Gastroesophageal sphincter (tissue), 4 donors: ENCODE results near the gene FAM177B. TPM values are rescaled to one million over a fixed set of nuclear protein-coding genes. Genes with fewer than 3 reads are reported as not detected.

Source experiments
- ATAC-seq: fragments of 150-250 bp; one replicate; pipeline ENCODE4 v1.9.1; 2016; ENCODE audit warnings: mild to moderate bottlenecking, moderate library complexity
- H3K27ac ChIP-seq, 4 donors: fragments of 200-600 bp; sonication (generic) in 3 of 4; 1 replicate in 3 of 4; 2 replicates in 1 of 4; pipeline ENCODE4 v1.5.1; 2016 to 2019
- H3K27me3 ChIP-seq: fragments of 200-600 bp; sonication (generic); one replicate; pipeline ENCODE4 v1.5.1; 2019
- H3K36me3 ChIP-seq, 2 donors: fragments of 200-600 bp; sonication (generic); one replicate each; pipeline ENCODE4 v1.5.1; 2019; ENCODE audit warnings: control low read depth in 1 of 2
- H3K4me1 ChIP-seq, 3 donors: fragments of 200-600 bp; sonication (generic); 1 replicate in 2 of 3; 2 replicates in 1 of 3; pipeline ENCODE4 v1.5.1; 2016 to 2019; ENCODE audit warnings: control low read depth in 2 of 3
- H3K4me3 ChIP-seq, 2 donors: fragments of 200-600 bp; sonication (generic); one replicate each; pipeline ENCODE4 v1.5.1; 2019; ENCODE audit warnings: mild to moderate bottlenecking in 1 of 2, moderate library complexity in 1 of 2
- H3K9me3 ChIP-seq, 3 donors: fragments of 200-600 bp; sonication (generic); one replicate each; pipeline ENCODE4 v1.5.1; 2017 to 2019; ENCODE audit warnings: control low read depth in 2 of 3
- CTCF ChIP-seq, 4 experiments: fragments of 200-600 bp in 2 of 4; fragments of 450-650 bp in 2 of 4; sonication (generic) in 1 of 4; IDR thresholded peaks; one replicate each; pipeline ENCODE4 v1.5.1; 2017 to 2019; ENCODE audit warnings: antibody characterized with exemption in 4 of 4, mild to moderate bottlenecking in 2 of 4, moderate library complexity in 2 of 4
- EP300 ChIP-seq: sonication (generic); formaldehyde crosslinking; IDR thresholded peaks from one replicate; pipeline ENCODE4 v1.6.1; 2017; ENCODE audit warnings: antibody characterized with exemption, mild to moderate bottlenecking
- POLR2A ChIP-seq, 2 donors: fragments of 450-650 bp; IDR thresholded peaks; one replicate each; pipeline ENCODE4 v1.6.1; 2017; ENCODE audit warnings: antibody characterized with exemption in 2 of 2, mild to moderate bottlenecking in 2 of 2, moderate library complexity in 1 of 2
- POLR2AphosphoS5 ChIP-seq: sonication (generic); formaldehyde crosslinking; IDR thresholded peaks from one replicate; pipeline ENCODE4 v1.6.1; 2017; ENCODE audit warnings: antibody characterized with exemption
- WGBS, 2 donors: methylation state at CpG; one replicate each; pipeline ENCODE4 v1.1.5; 2018; ENCODE audit warnings: low coverage in 1 of 2; 5-methylcytosine and 5-hydroxymethylcytosine counted together
- total RNA-seq, 4 donors: library from RNA; depleted of rRNA; stranded (reverse); fragments of >200 nt; gene quantifications; one replicate each; pipeline ENCODE4 v1.1.0, GENCODE V29; 2016

The FAM177B gene
- total RNA-seq, 4 donors from 2014 or later, result 0.73 TPM; not detected in 3

- no peak for TF ChIP-seq POLR2AphosphoS5
- TF ChIP-seq POLR2A (IDR thresholded peaks at IDR 0.05), result no peak
- no peak for TF ChIP-seq EP300
- no peak for TF ChIP-seq CTCF (IDR thresholded peaks at IDR 0.05)
- H3K4me1 ChIP-seq, result no peaks in the 10 kb centered on the region
- no peak overlapping the region for H3K4me3 ChIP-seq
- H3K9me3 ChIP-seq, result no peaks in the 10 kb centered on the region
- H3K36me3 ChIP-seq, result no peaks in the 10 kb centered on the region
- WGBS, 2 donors, result 13 to 82% methylated on average over 1 to 2 of the region's 2 CpGs
- H3K27me3 ChIP-seq, result no peaks in the 10 kb centered on the region
- no peak for ATAC-seq
- H3K27ac ChIP-seq, result no peak overlapping the region
Observed at GRCh38 chr1:222790115-222790514, 53.1 kb downstream of the FAM177B start.

- no peak for ATAC-seq
Observed at GRCh38 chr1:222790520-222790919, 53.5 kb downstream of the FAM177B start.

DNA sequence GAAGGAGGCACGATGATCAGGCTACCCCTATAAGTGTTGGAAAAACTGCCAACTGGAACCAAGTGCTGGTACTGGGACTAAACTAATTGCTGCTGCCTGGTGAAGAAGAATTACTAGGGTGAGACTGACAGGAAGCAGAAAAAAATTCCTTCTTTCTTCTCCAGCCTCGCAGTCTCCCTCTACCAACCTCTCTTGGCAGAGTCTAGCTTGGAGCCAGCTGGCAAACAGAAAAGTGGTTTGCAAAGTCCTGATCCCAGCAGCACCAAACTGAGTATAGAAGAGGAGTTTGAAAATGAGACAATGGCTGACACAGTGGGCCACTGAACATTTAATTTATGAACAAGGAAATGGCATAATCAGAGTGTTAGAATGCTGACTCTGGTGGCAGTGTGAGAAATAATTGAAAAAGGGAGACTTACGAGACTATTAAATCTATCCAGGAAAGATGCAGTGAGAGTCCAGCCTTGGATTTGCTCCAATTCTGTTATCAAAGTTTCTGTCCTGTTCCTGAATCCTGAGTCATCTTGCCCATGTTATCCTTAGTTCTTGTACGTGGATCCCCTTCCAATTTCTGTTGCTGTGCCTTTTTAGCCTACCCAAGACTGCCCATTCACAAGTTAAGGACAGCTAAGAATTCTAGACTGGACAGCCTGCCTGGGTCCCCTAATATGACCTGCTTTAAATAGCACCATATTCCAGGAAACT lies 54.2 kb downstream of the FAM177B start:
- Histone ChIP-seq H3K9me3 (no peaks in the 10 kb centered on the region), H3K27me3 (no peaks in the 10 kb centered on the region), H3K36me3 (no peaks in the 10 kb centered on the region), H3K4me1 (no peaks in the 10 kb centered on the region), H3K27ac (no peak overlapping the region), H3K4me3 (no peak overlapping the region)
- 16 to 43% methylated on average over 4 of the region's 4 CpGs for WGBS, 2 donors
- TF ChIP-seq POLR2AphosphoS5, result no peak
- no peak for TF ChIP-seq EP300
- TF ChIP-seq POLR2A (IDR thresholded peaks at IDR 0.05), result no peak
- TF ChIP-seq CTCF (IDR thresholded peaks at IDR 0.05), result no peak
- ATAC-seq, result no peak

More at GRCh38 chr1:222790520-222790919, 53.5 kb downstream of the FAM177B start:
- no peak overlapping the region for H3K4me3 ChIP-seq
- no peaks in the 10 kb centered on the region for H3K36me3 ChIP-seq
- H3K9me3 ChIP-seq, result no peaks in the 10 kb centered on the region
- H3K27ac ChIP-seq, result no peak overlapping the region
- H3K27me3 ChIP-seq, result no peaks in the 10 kb centered on the region
- TF ChIP-seq CTCF (IDR thresholded peaks at IDR 0.05), result no peak
- no peak for TF ChIP-seq POLR2A (IDR thresholded peaks at IDR 0.05)
- TF ChIP-seq POLR2AphosphoS5, result no peak
- no peak for TF ChIP-seq EP300
- H3K4me1 ChIP-seq, result no peaks in the 10 kb centered on the region
- WGBS, 2 donors, result 84% methylated on average over 2 to 4 of the region's 4 CpGs

DNA sequence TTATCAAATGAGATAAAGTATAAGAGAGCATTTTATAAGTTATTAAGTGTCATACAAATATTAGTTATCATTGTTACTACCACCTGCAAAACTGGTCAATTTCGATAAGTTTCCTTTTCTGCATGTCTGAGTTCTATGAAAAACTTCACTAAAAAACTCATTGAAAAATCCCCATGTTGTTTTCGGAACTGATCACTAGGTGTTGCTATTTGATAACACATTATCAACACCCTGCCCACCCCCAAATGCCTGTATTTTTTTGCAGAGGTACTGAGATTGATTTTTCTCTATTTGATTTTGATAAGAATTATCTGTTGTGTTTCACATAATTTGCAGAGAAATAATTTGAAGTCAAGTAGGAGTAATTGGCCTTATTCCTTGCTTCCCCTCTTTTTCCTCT lies 55.7 kb downstream of the FAM177B start:
- no peak overlapping the region for H3K27ac ChIP-seq
- WGBS, 2 donors, result 13 to 16% methylated on average over 1 to 2 of the region's 2 CpGs
- no peak for ATAC-seq

More for the DNA sequence above, 55.7 kb downstream of the FAM177B start:
- TF ChIP-seq EP300 (no peak), CTCF (IDR thresholded peaks at IDR 0.05) (peak; percentile 35 to 80 (median 66)), POLR2A (IDR thresholded peaks at IDR 0.05) (no peak)
- H3K4me1 ChIP-seq, result no peaks in the 10 kb centered on the region
- no peaks in the 10 kb centered on the region for H3K27me3 ChIP-seq
- H3K36me3 ChIP-seq, result no peaks in the 10 kb centered on the region
- no peaks in the 10 kb centered on the region for H3K9me3 ChIP-seq
- H3K4me3 ChIP-seq, result no peak overlapping the region
